Measurements from ENCODE around the gene MCOLN2.

GRCh38 chr1:84959294-84959693 is 37.6 kb downstream of the MCOLN2 start:
- TF ChIP-seq ZFP69B (tag by site-specific recombination; IDR thresholded peaks at IDR 0.05): no peak
- no peak for TF ChIP-seq CTCF (tag by site-specific recombination; IDR thresholded peaks at IDR 0.05)
- no peak for TF ChIP-seq KLF10 (tag by site-specific recombination; IDR thresholded peaks at IDR 0.05)
- TF ChIP-seq ZNF140 (tag by site-specific recombination; IDR thresholded peaks at IDR 0.05): no peak
- TF ChIP-seq TCF7L2 (IDR thresholded peaks at IDR 0.05; ENCODE audit: borderline replicate concordance, low read depth, low read length): no peak

Measured in HEK293 (cell line).